Astrocyte (in vitro differentiated cells and primary cell): ENCODE results near the gene FBXL7. TPM values are rescaled to one million over a fixed set of nuclear protein-coding genes. Genes with fewer than 3 reads are reported as not detected.

ENCODE experiments used
- DNase-seq: peaks from one replicate; pipeline ENCODE4 v3.0.0-alpha.2; 2010; ENCODE audit warnings: low read depth
- FAIRE-seq: peaks from 2 replicates; lab custom pipeline; 2011; peaks lifted over from hg19 to GRCh38; lab: Jason Lieb, UNC
- H2AFZ ChIP-seq: 2 replicates; pipeline ENCODE4 v1.6.0; 2012; ENCODE audit warnings: low read depth, low read length, inconsistent platforms
- H3K27ac ChIP-seq: 2 replicates; pipeline ENCODE4 v1.5.1; 2011; ENCODE audit warnings: low read depth, low read length, inconsistent platforms
- H3K27me3 ChIP-seq: 2 replicates; pipeline ENCODE4 v1.6.0; 2011; ENCODE audit warnings: low read length, inconsistent platforms; ENCODE audit not compliant: insufficient read depth
- H3K36me3 ChIP-seq: 2 replicates; pipeline ENCODE4 v1.5.1; 2011; ENCODE audit warnings: low read length, inconsistent platforms; ENCODE audit not compliant: insufficient read depth
- H3K4me1 ChIP-seq: 2 replicates; pipeline ENCODE4 v1.5.1; 2011; ENCODE audit warnings: low read length, inconsistent platforms; ENCODE audit not compliant: insufficient read depth
- H3K4me2 ChIP-seq: 2 replicates; pipeline ENCODE4 v1.6.0; 2012; ENCODE audit warnings: low read length, inconsistent platforms
- H3K4me3 ChIP-seq: 2 replicates; pipeline ENCODE4 v1.5.1; 2011; ENCODE audit warnings: low read depth, mild to moderate bottlenecking, low read length, inconsistent platforms; ENCODE audit not compliant: insufficient read depth
- H3K79me2 ChIP-seq: 2 replicates; pipeline ENCODE4 v1.6.0; 2012; ENCODE audit warnings: mild to moderate bottlenecking, low read length, inconsistent platforms; ENCODE audit not compliant: insufficient read depth
- H3K9ac ChIP-seq: 2 replicates; pipeline ENCODE4 v1.6.0; 2012; ENCODE audit warnings: mild to moderate bottlenecking, low read length, inconsistent platforms
- H3K9me3 ChIP-seq: 2 replicates; pipeline ENCODE4 v1.5.1; 2012; ENCODE audit warnings: low read depth, mild to moderate bottlenecking, low read length, inconsistent platforms; ENCODE audit not compliant: insufficient read depth
- H4K20me1 ChIP-seq: 2 replicates; pipeline ENCODE4 v1.6.0; 2012; ENCODE audit warnings: low read length, inconsistent platforms; ENCODE audit not compliant: insufficient read depth
- H3K27ac Mint-ChIP-seq: one replicate; pipeline ENCODE4 v1.8.0; 2021; ENCODE audit warnings: mild to moderate bottlenecking, mixed read lengths; ENCODE audit not compliant: unreplicated experiment
- H3K27me3 Mint-ChIP-seq: one replicate; pipeline ENCODE4 v1.8.0; 2021; ENCODE audit warnings: low read depth, mixed read lengths; ENCODE audit not compliant: unreplicated experiment
- H3K36me3 Mint-ChIP-seq: one replicate; pipeline ENCODE4 v1.8.0; 2021; ENCODE audit warnings: low read depth, mixed read lengths; ENCODE audit not compliant: unreplicated experiment
- H3K4me1 Mint-ChIP-seq: one replicate; pipeline ENCODE4 v1.8.0; 2021; ENCODE audit warnings: low read depth, mixed read lengths; ENCODE audit not compliant: unreplicated experiment
- H3K4me3 Mint-ChIP-seq: one replicate; pipeline ENCODE4 v1.8.0; 2021; ENCODE audit warnings: mild to moderate bottlenecking, moderate library complexity, mixed read lengths; ENCODE audit not compliant: unreplicated experiment
- H3K9me3 Mint-ChIP-seq: one replicate; pipeline ENCODE4 v1.8.0; 2021; ENCODE audit warnings: mild to moderate bottlenecking, mixed read lengths; ENCODE audit not compliant: unreplicated experiment
- EZH2 ChIP-seq: IDR thresholded peaks from 2 replicates; pipeline ENCODE4 v1.6.1; 2012; ENCODE audit warnings: mild to moderate bottlenecking, low read length, inconsistent platforms; ENCODE audit not compliant: insufficient read depth
- total RNA-seq: library from RNA; stranded (reverse); gene quantifications from 2 replicates; pipeline ENCODE4 v1.2.1, GENCODE V29; 2021
- TF ChIP-seq, protein P1 (sequence below): IDR thresholded peaks from 2 replicates; pipeline ENCODE4 v1.5.1; 2011; ENCODE audit warnings: low read depth, mild to moderate bottlenecking, inconsistent platforms, low read length, moderate library complexity; ENCODE audit not compliant: insufficient read depth

Gene FBXL7
- total RNA-seq, 1 donor from 2014 or later = 21.0 TPM

DNA sequence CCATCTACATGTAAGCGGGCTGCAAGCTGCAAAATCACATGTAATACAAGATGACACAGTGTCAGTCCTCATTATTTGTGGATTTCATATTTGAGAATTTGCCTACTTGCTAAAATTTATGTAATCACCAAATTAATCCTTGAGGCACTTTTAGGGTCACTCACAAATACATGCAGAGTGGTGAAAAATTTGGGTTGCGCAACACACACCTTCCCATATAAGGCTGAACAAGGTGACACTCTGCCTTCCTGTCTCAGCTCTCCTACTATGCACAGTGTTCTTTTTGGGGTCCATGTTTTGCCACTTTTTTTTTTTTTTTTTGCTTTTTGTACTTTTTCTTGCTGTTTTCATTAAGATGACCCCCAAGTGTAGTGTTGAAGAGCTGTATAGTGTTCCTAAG lies 111.0 kb downstream of the FBXL7 start:
- H2AFZ ChIP-seq = no peak overlapping the region
- DNase-seq (no peak), FAIRE-seq (no peak)
- no peaks in the 10 kb centered on the region for H3K9me3 Mint-ChIP-seq
- peaks cover 24% of the 10 kb centered on the region for H3K79me2 ChIP-seq
- H3K4me1 Mint-ChIP-seq = peaks cover 29% of the 10 kb centered on the region
- H3K27me3 Mint-ChIP-seq = no peaks in the 10 kb centered on the region
- no peaks in the 10 kb centered on the region for H3K9me3 ChIP-seq
- H3K36me3 ChIP-seq = no peaks in the 10 kb centered on the region
- H3K27me3 ChIP-seq = no peaks in the 10 kb centered on the region
- no peak overlapping the region for H3K9ac ChIP-seq
- no peak overlapping the region for H3K4me3 ChIP-seq
- H3K4me3 Mint-ChIP-seq = no peak overlapping the region
- TF ChIP-seq, protein P1, sequence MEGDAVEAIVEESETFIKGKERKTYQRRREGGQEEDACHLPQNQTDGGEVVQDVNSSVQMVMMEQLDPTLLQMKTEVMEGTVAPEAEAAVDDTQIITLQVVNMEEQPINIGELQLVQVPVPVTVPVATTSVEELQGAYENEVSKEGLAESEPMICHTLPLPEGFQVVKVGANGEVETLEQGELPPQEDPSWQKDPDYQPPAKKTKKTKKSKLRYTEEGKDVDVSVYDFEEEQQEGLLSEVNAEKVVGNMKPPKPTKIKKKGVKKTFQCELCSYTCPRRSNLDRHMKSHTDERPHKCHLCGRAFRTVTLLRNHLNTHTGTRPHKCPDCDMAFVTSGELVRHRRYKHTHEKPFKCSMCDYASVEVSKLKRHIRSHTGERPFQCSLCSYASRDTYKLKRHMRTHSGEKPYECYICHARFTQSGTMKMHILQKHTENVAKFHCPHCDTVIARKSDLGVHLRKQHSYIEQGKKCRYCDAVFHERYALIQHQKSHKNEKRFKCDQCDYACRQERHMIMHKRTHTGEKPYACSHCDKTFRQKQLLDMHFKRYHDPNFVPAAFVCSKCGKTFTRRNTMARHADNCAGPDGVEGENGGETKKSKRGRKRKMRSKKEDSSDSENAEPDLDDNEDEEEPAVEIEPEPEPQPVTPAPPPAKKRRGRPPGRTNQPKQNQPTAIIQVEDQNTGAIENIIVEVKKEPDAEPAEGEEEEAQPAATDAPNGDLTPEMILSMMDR = no peak
- no peak for TF ChIP-seq EZH2
- peaks cover 40% of the 10 kb centered on the region for H4K20me1 ChIP-seq
- H3K27ac Mint-ChIP-seq = no peak overlapping the region
- no peaks in the 10 kb centered on the region for H3K4me1 ChIP-seq
- no peak overlapping the region for H3K4me2 ChIP-seq
- no peaks in the 10 kb centered on the region for H3K36me3 Mint-ChIP-seq
- no peak overlapping the region for H3K27ac ChIP-seq

DNA sequence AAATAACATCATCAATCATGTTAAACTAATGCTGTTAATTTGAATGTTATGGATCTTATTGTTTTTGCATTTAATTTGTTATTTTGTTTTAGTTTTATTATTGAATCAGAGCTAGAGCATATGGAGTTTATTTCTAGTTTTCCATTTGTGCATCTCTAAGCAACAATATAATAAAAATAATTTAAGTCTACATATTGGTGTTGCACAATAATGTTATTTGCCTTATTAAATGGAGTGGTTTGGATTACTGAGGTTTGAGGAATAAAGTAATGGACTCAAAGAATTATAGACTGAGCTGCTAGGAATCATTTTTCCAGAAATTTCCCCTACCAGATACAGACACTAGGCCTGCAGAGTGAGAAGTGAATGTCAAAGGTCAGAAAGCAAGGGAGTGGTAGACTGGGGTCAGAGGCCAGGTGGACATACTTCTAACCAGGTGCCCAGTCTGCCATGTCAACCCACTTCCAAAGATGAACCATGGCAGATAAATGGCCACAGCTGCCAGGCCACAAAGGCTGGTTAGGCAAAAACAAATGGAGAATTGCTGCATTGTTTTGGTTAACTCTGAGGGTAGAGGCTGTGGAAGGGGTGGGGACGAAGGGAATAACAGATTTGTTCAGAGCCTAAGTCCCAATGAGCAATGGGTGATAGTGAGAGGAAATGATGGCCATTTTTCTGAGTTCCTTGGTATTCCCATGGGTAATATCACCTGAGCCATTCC lies 113.1 kb downstream of the FBXL7 start:
- Histone ChIP-seq H3K27ac (no peak overlapping the region), H3K4me1 (no peaks in the 10 kb centered on the region), H3K4me2 (no peak overlapping the region), H3K9ac (no peak overlapping the region), H3K79me2 (peaks cover 19% of the 10 kb centered on the region), H3K9me3 (no peaks in the 10 kb centered on the region), H2AFZ (no peak overlapping the region), H4K20me1 (peaks cover 30% of the 10 kb centered on the region), H3K4me3 (no peak overlapping the region), H3K27me3 (no peaks in the 10 kb centered on the region), H3K36me3 (no peaks in the 10 kb centered on the region)
- FAIRE-seq = no peak
- no peak for DNase-seq
- no peak overlapping the region for H3K4me3 Mint-ChIP-seq
- no peaks in the 10 kb centered on the region for H3K9me3 Mint-ChIP-seq
- no peaks in the 10 kb centered on the region for H3K27me3 Mint-ChIP-seq
- peaks cover 19% of the 10 kb centered on the region for H3K4me1 Mint-ChIP-seq
- TF ChIP-seq, protein P1 = no peak
- TF ChIP-seq EZH2 = no peak
- no peak overlapping the region for H3K27ac Mint-ChIP-seq
- no peaks in the 10 kb centered on the region for H3K36me3 Mint-ChIP-seq

DNA sequence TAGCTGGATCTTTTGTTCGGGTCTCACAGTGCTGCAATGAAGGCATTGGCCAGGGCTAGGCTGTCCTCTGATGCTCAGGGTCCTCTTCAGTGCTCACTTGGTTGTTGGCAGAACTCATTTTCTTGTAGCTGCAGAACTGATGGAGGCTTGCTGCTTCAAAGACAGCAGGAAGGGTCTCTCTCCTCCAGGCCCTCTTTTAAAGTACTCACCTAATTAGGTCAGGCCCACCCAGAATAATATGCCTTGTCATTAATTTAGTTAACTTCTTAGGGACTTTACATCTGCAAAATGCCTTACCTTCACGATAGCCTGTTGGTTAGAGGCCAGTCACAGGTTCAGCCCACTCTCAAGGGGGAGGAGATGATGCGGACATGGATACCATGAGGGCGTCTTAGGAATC lies 114.7 kb downstream of the FBXL7 start:
- TF ChIP-seq, protein P1 = no peak
- no peak for TF ChIP-seq EZH2
- Histone ChIP-seq H3K79me2 (peaks cover 19% of the 10 kb centered on the region), H2AFZ (no peak overlapping the region), H3K36me3 (no peaks in the 10 kb centered on the region), H3K4me2 (no peak overlapping the region), H4K20me1 (peaks cover 25% of the 10 kb centered on the region), H3K27me3 (no peaks in the 10 kb centered on the region), H3K9ac (no peak overlapping the region), H3K9me3 (no peaks in the 10 kb centered on the region), H3K4me3 (no peak overlapping the region), H3K4me1 (no peaks in the 10 kb centered on the region), H3K27ac (no peak overlapping the region)
- FAIRE-seq = no peak
- no peak overlapping the region for H3K27ac Mint-ChIP-seq
- no peaks in the 10 kb centered on the region for H3K27me3 Mint-ChIP-seq
- peaks cover 2% of the 10 kb centered on the region for H3K36me3 Mint-ChIP-seq
- H3K9me3 Mint-ChIP-seq = no peaks in the 10 kb centered on the region
- no peak overlapping the region for H3K4me3 Mint-ChIP-seq
- DNase-seq = no peak
- H3K4me1 Mint-ChIP-seq = peaks cover 17% of the 10 kb centered on the region
